Kidney (tissue), 14 donors: Measurements from ENCODE around the gene PSMD3. TPM values are rescaled to one million over a fixed set of nuclear protein-coding genes. Genes with fewer than 3 reads are reported as not detected.

Experiments used
- DNase-seq, 5 donors: peaks; one replicate each; pipeline ENCODE4 v3.0.0-alpha.2; 2013 to 2020
- FAIRE-seq: peaks from 2 replicates; lab custom pipeline; 2012; peaks lifted over from hg19 to GRCh38; lab: Jason Lieb, UNC
- H3K27ac ChIP-seq, 2 donors: one replicate each; pipeline ENCODE4 v1.7.0; 2013; ENCODE audit warnings: low read depth in 2 of 2, low read length in 2 of 2, inconsistent platforms in 1 of 2
- H3K27me3 ChIP-seq: one replicate; pipeline ENCODE4 v1.7.1; 2013; ENCODE audit warnings: low read length, inconsistent platforms; ENCODE audit not compliant: control insufficient read depth, insufficient read depth
- H3K36me3 ChIP-seq, 3 donors: one replicate each; pipeline versions ENCODE4 v1.7.0 to v1.7.1; 2013; ENCODE audit warnings: low read length in 3 of 3, control low read depth in 1 of 3, inconsistent platforms in 1 of 3; ENCODE audit not compliant: insufficient read depth in 3 of 3, control insufficient read depth in 2 of 3
- H3K4me1 ChIP-seq, 3 donors: one replicate each; pipeline versions ENCODE4 v1.7.0 to v1.7.1; 2013; ENCODE audit warnings: low read length in 3 of 3, inconsistent platforms in 1 of 3, low read depth in 1 of 3; ENCODE audit not compliant: control insufficient read depth in 2 of 3, insufficient read depth in 2 of 3
- H3K4me3 ChIP-seq, 3 donors: one replicate each; pipeline versions ENCODE4 v1.7.0 to v1.8.1; 2013; ENCODE audit warnings: low read length in 3 of 3, control low read depth in 1 of 3, inconsistent platforms in 1 of 3
- H3K9ac ChIP-seq, 3 donors: one replicate each; pipeline versions ENCODE4 v1.7.0 to v1.7.1; 2013; ENCODE audit warnings: low read length in 3 of 3, control low read depth in 1 of 3, inconsistent platforms in 1 of 3
- H3K9me3 ChIP-seq, 3 donors: one replicate each; pipeline versions ENCODE4 v1.7.0 to v1.7.1; 2013; ENCODE audit warnings: low read length in 3 of 3, control low read depth in 1 of 3, inconsistent platforms in 1 of 3; ENCODE audit not compliant: control insufficient read depth in 2 of 3, insufficient read depth in 1 of 3
- intact Hi-C: fragments of 100-400 bp; cut with DNase I; formaldehyde crosslinking; loops from one replicate; pipeline ENCODE4 v1.11.1; 2022
- polyA plus RNA-seq: library from polyadenylated mRNA; stranded (reverse); fragments of 350-450 nt; fragmentation: Illumina TruSeq; extraction: RNeasy Lipid Tissue Mini Kit (QIAGEN cat#74804); gene quantifications from one replicate; pipeline ENCODE4 v1.2.3, GENCODE V29; 2014; ENCODE audit warnings: low read depth, low replicate concordance; ENCODE audit not compliant: insufficient read depth
- total RNA-seq: library from RNA; stranded (reverse); fragmentation: NEBNext Ultra II Directional; extraction: Animal tissue kit (Norgen Biotek cat#: 25700); gene quantifications from one replicate; pipeline ENCODE4 v1.2.1, GENCODE V29; 2021
- TF ChIP-seq, protein P1 (sequence below): IDR thresholded peaks from 3 replicates; pipeline ENCODE4 v1.5.1; 2012; ENCODE audit warnings: mild to moderate bottlenecking, moderate library complexity, borderline replicate concordance; ENCODE audit not compliant: insufficient read depth; ENCODE audit errors: extremely low read depth
- donor health status: control.
- donor health status: control.
- donor health status: control.
- donor health status: control.
- donor health status: control.
- donor health status: DM: yes; HTN: yes; CAD: no.
- donor health status: Normal renal cell carcinoma (clear cell type).

The PSMD3 gene
- total and polyA plus RNA-seq, 2 donors from 2014 or later = 63.6 to 66.4 TPM

DNA sequence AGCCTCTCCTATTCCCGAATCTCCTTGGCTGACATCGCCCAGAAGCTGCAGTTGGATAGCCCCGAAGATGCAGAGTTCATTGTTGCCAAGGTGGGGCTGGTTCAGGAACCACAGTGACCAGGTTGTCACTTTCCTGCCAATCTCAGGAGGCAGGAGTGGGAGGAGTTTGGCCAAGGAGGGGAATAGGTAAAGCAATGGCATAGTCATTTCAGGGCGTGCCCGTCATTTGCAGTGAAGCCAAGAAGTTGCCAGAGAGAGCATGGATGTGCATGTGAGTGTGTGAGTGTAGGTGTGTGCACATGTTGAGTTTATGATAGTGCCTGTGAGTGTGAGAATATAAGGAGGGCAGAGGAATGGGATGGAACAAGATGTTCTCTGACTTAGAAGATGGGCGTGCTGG is 14.8 kb downstream of the PSMD3 start:
- intact Hi-C loops = no loop called here
- Histone ChIP-seq H3K27ac (no peak overlapping the region), H3K36me3 (peaks cover 16 to 69% (median 48%) of the 10 kb centered on the region in 3 donors), H3K9ac (no peak overlapping the region), H3K9me3 (no peaks in the 10 kb centered on the region), H3K4me1 (no peaks in the 10 kb centered on the region), H3K4me3 (no peak overlapping the region), H3K27me3 (no peaks in the 10 kb centered on the region)
- TF ChIP-seq, protein P1, sequence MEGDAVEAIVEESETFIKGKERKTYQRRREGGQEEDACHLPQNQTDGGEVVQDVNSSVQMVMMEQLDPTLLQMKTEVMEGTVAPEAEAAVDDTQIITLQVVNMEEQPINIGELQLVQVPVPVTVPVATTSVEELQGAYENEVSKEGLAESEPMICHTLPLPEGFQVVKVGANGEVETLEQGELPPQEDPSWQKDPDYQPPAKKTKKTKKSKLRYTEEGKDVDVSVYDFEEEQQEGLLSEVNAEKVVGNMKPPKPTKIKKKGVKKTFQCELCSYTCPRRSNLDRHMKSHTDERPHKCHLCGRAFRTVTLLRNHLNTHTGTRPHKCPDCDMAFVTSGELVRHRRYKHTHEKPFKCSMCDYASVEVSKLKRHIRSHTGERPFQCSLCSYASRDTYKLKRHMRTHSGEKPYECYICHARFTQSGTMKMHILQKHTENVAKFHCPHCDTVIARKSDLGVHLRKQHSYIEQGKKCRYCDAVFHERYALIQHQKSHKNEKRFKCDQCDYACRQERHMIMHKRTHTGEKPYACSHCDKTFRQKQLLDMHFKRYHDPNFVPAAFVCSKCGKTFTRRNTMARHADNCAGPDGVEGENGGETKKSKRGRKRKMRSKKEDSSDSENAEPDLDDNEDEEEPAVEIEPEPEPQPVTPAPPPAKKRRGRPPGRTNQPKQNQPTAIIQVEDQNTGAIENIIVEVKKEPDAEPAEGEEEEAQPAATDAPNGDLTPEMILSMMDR = no peak
- FAIRE-seq = no peak
- no peak for DNase-seq

DNA sequence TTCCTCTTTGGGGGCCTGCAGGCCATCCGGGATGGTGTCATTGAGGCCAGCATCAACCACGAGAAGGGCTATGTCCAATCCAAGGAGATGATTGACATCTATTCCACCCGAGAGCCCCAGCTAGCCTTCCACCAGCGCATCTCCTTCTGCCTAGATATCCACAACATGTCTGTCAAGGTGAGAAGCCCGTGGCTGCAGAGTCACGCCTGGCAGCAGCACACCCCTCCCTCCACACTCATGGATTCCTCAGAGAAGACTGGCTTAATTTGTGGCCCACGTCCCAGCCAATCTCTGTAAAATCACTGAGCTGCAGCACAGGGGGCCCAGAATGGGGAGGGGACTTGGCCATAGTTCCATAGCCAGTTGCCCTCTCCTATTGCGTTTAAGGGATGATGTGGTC is 15.6 kb downstream of the PSMD3 start:
- peaks cover 13 to 62% (median 48%) of the 10 kb centered on the region in 3 donors for H3K36me3 ChIP-seq

DNA sequence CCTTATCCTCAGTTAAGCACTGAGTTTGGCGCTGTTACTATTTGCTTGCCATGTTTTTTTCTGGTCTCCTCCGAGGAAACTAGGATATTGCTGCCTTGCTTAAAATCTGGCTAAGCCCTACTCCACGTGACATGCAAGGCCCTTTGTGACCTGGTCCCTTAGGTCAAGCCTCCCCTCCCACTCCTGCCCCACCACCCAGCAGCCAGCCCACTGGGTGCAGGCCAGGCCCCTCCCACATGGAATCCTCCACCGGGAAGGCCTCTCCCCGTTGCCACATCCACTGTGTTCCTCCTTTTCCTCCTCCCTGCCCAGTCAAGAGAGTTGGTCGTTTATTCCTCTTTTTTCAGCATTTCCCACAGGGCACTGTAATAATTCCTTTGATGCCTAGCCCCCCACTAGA is 16.2 kb downstream of the PSMD3 start:
- DNase-seq (peak in 1 of 5 donors; percentile 88), FAIRE-seq (no peak)
- Histone ChIP-seq H3K9ac (no peak overlapping the region), H3K27me3 (no peaks in the 10 kb centered on the region), H3K4me1 (no peaks in the 10 kb centered on the region), H3K36me3 (peaks cover 11 to 57% (median 44%) of the 10 kb centered on the region in 3 donors), H3K27ac (no peak overlapping the region), H3K4me3 (no peak overlapping the region), H3K9me3 (no peaks in the 10 kb centered on the region)
- TF ChIP-seq, protein P1 = no peak
- intact Hi-C loops = no loop called here

More for the DNA sequence above, 15.6 kb downstream of the PSMD3 start:
- Histone ChIP-seq H3K27me3 (no peaks in the 10 kb centered on the region), H3K9ac (no peak overlapping the region), H3K27ac (no peak overlapping the region), H3K4me1 (no peaks in the 10 kb centered on the region), H3K4me3 (no peak overlapping the region), H3K9me3 (no peaks in the 10 kb centered on the region)
- FAIRE-seq = no peak
- TF ChIP-seq, protein P1 = no peak
- DNase-seq = no peak
- intact Hi-C loops = no loop called here

DNA sequence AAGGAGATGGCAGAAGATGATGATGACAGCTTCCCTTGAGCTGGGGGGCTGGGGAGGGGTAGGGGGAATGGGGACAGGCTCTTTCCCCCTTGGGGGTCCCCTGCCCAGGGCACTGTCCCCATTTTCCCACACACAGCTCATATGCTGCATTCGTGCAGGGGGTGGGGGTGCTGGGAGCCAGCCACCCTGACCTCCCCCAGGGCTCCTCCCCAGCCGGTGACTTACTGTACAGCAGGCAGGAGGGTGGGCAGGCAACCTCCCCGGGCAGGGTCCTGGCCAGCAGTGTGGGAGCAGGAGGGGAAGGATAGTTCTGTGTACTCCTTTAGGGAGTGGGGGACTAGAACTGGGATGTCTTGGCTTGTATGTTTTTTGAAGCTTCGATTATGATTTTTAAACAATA is 16.9 kb downstream of the PSMD3 start:
- Histone ChIP-seq H3K9ac (no peak overlapping the region), H3K27ac (no peak overlapping the region), H3K36me3 (peaks cover 8 to 51% (median 37%) of the 10 kb centered on the region in 3 donors), H3K4me1 (no peaks in the 10 kb centered on the region), H3K4me3 (no peak overlapping the region), H3K9me3 (no peaks in the 10 kb centered on the region), H3K27me3 (no peaks in the 10 kb centered on the region)
- intact Hi-C loops = no loop called here
- FAIRE-seq (no peak), DNase-seq (no peak)
- TF ChIP-seq, protein P1 = no peak
